T-cell (primary cell): Measurements from ENCODE around the gene PPP2R1B. TPM values are rescaled to one million over a fixed set of nuclear protein-coding genes. Genes with fewer than 3 reads are reported as not detected.

Experiments used
- ATAC-seq, 4 experiments: fragments of 200-7000 bp in 3 of 4; fragments of 150-1000 bp in 1 of 4; cut with Tn5 transposase; replicated peaks in 1 of 4; 1 replicate in 3 of 4; 2 replicates in 1 of 4; pipeline ENCODE4 v1.10.0; 2021; ENCODE audit warnings: moderate library complexity in 3 of 4, mild to moderate bottlenecking in 2 of 4, moderate number of reproducible peaks in 1 of 4
- CTCF ChIA-PET, 2 donors: fragments of 300-600 bp; sonication (Branson Sonifier 250); formaldehyde crosslinking; loops; one replicate each; lab custom pipeline; 2022; ENCODE audit warnings: antibody characterized with exemption in 2 of 2; lab: Charles Lee
- POLR2A ChIA-PET, 2 donors: fragments of 300-600 bp; sonication (Branson Sonifier 250); formaldehyde crosslinking; loops; one replicate each; lab custom pipeline; 2022; ENCODE audit warnings: antibody characterized with exemption in 2 of 2; lab: Charles Lee
- DNase-seq, 35 experiments: peaks; one replicate each; pipeline versions ENCODE4 v3.0.0 to v3.0.0-alpha.2; 2013 to 2023
- H3K27ac ChIP-seq: one replicate; pipeline ENCODE4 v1.5.1; 2013; ENCODE audit warnings: low read length
- H3K27me3 ChIP-seq, 2 experiments: replicated peaks in 1 of 2; 1 replicate in 1 of 2; 2 replicates in 1 of 2; pipeline versions ENCODE4 v1.6.1 to v1.7.0; 2013; ENCODE audit warnings: low read length in 1 of 2, mixed read lengths in 1 of 2; ENCODE audit not compliant: control insufficient read depth in 2 of 2, insufficient read depth in 2 of 2; ENCODE audit errors: extremely low read depth in 1 of 2
- H3K36me3 ChIP-seq, 2 donors: 1 replicate in 1 of 2; 2 replicates in 1 of 2; pipeline versions ENCODE4 v1.6.1 to v1.7.0; 2013; ENCODE audit warnings: low read length in 1 of 2; ENCODE audit not compliant: control insufficient read depth in 2 of 2, insufficient read depth in 1 of 2; ENCODE audit errors: extremely low read depth in 1 of 2
- H3K4me1 ChIP-seq, 2 experiments: 1 replicate in 1 of 2; 2 replicates in 1 of 2; pipeline versions ENCODE4 v1.6.1 to v1.7.0; 2013; ENCODE audit warnings: low read length in 2 of 2, mixed read lengths in 1 of 2; ENCODE audit not compliant: insufficient read depth in 2 of 2, control insufficient read depth in 1 of 2; ENCODE audit errors: extremely low read depth in 1 of 2
- H3K4me3 ChIP-seq, 2 donors: 1 replicate in 1 of 2; 2 replicates in 1 of 2; pipeline versions ENCODE4 v1.5.1 to v1.7.0; 2013; ENCODE audit warnings: mild to moderate bottlenecking in 2 of 2, low read length in 1 of 2, moderate library complexity in 1 of 2; ENCODE audit not compliant: control insufficient read depth in 1 of 2; ENCODE audit errors: extremely low read depth in 1 of 2
- H3K9me3 ChIP-seq: 2 replicates; pipeline ENCODE4 v1.7.0; 2013
- H3K27ac Mint-ChIP-seq, 2 donors: one replicate each; pipeline ENCODE4 v1.8.0; 2020 to 2021; ENCODE audit warnings: mild to moderate bottlenecking in 2 of 2, mixed read lengths in 2 of 2
- H3K27me3 Mint-ChIP-seq, 2 donors: one replicate each; pipeline ENCODE4 v1.8.0; 2021 to 2022; ENCODE audit warnings: mixed read lengths in 2 of 2
- H3K36me3 Mint-ChIP-seq: one replicate; pipeline ENCODE4 v1.8.0; 2021; ENCODE audit warnings: mixed read lengths
- H3K4me1 Mint-ChIP-seq, 3 donors: one replicate each; pipeline ENCODE4 v1.8.0; 2020 to 2022; ENCODE audit warnings: mixed read lengths in 3 of 3, mild to moderate bottlenecking in 1 of 3
- H3K4me3 Mint-ChIP-seq, 3 donors: one replicate each; pipeline ENCODE4 v1.8.0; 2020 to 2022; ENCODE audit warnings: mild to moderate bottlenecking in 3 of 3, mixed read lengths in 3 of 3, moderate library complexity in 3 of 3
- H3K9me3 Mint-ChIP-seq, 3 donors: one replicate each; pipeline ENCODE4 v1.8.0; 2020 to 2022; ENCODE audit warnings: mixed read lengths in 3 of 3
- WGBS: methylation state at CpG from one replicate; pipeline ENCODE4 v1.1.5; 2013; ENCODE audit warnings: missing lambda C conversion rate; ENCODE audit not compliant: insufficient coverage; 5-methylcytosine and 5-hydroxymethylcytosine counted together
- total RNA-seq, 35 experiments: library from RNA in 6 of 35; stranded (reverse) in 6 of 35; fragments of 120-200 nt in 1 of 35; gene quantifications; one replicate each; pipeline versions ENCODE4 v1.2.1 to v1.2.4 and lab custom pipeline; 2013 to 2026

The PPP2R1B gene
- total RNA-seq, 5 donors from 2014 or later (not counting 1 experiment from before 2014, with no cell fraction given): 34.2 to 44.1 (median 37.4) TPM

DNA sequence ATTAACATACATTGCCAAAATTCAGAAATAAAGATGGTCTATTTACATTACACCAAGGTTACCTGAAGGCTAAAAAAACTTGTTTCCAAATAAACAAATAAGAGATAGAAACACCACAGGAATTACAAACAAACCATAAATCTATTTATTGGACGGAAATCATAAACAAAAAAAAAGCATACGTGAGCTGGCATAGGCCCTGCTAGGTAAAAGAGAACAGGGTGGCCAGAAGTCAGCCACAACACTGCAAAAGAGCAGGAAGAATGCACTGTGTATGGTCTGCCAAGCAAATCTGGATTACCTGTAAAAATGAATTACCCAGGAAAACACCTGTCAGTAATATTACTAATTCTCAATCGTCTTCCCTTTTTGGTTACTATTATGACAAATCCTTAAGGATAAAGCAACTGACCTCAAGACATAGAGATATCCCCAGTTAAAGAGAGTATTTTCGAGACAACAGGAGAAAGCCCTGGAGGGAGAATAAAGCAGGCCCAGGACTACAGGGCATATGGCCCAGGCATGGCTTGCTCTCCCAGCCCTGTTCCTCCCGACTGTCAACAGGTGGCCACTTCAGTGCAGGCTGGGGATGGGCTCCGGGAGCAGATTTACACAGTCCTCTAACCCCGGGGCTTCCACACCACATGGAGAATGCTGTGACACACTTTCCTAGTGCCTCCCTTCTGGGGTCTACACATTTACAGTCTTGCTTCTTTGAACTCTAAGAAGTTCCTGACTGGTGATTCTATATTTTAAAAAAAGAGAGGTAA, 18.0 kb downstream of the PPP2R1B start:
- no peak overlapping the region for H3K27ac Mint-ChIP-seq
- H3K27me3 Mint-ChIP-seq: no peaks in the 10 kb centered on the region
- Histone ChIP-seq H3K36me3 (peaks cover 17 to 83% of the 10 kb centered on the region in 2 donors), H3K27me3 (no peaks in the 10 kb centered on the region), H3K9me3 (no peaks in the 10 kb centered on the region), H3K4me1 (no peaks in the 10 kb centered on the region), H3K4me3 (no peak overlapping the region), H3K27ac (no peak overlapping the region)
- DNase-seq: no peak
- ChIA-PET CTCF (no interaction called here), POLR2A (no interaction called here)
- H3K9me3 Mint-ChIP-seq: no peaks in the 10 kb centered on the region
- ATAC-seq: no peak
- peaks cover 67% of the 10 kb centered on the region for H3K36me3 Mint-ChIP-seq
- no peaks in the 10 kb centered on the region for H3K4me1 Mint-ChIP-seq
- 88% methylated on average over 5 of the region's 7 CpGs for WGBS
- H3K4me3 Mint-ChIP-seq: no peak overlapping the region

DNA sequence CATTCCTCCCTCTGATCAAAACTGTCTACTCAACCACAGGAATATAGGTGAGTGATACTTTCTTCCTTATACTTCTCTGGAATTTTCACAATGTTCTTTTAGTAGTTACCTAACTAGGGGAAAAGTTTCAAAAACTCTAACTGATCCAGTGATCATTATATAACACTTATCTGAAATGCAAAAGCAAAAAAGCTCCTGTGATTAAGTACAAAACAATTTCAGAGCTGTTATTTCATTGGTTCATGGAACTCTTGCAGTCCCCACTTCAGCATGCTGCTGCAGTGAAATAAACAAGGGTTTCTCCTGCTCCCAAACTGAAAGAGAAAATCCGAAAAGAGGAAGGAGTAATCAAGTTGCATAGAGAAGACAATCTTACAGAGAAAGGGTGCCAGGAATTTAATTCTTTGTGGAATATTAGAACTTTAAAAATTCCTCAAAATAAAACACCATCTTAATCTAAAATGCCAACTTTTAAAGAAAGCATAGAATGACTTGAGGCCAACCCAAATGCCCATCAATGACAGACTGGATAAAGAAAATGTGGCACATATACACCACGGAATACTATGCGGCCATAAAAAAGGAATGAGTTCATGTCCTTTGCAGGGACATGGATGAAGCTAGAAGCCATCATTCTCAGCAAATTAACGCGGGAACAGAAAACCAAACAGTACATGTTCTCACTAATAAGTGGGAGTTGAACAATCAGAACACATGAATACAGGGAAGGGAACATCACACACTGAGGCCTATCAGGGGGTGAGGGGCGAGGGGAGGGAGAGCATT, 20.3 kb downstream of the PPP2R1B start:
- no peaks in the 10 kb centered on the region for H3K4me1 Mint-ChIP-seq
- Histone ChIP-seq H3K27me3 (no peaks in the 10 kb centered on the region), H3K4me3 (no peak overlapping the region), H3K27ac (no peak overlapping the region), H3K36me3 (peaks cover 14 to 80% of the 10 kb centered on the region in 2 donors), H3K9me3 (no peaks in the 10 kb centered on the region), H3K4me1 (no peaks in the 10 kb centered on the region)
- H3K27ac Mint-ChIP-seq: no peak overlapping the region
- ChIA-PET CTCF (no interaction called here), POLR2A (no interaction called here)
- ATAC-seq: no peak
- no peak for DNase-seq
- WGBS: no CpG with 5 or more reads among the region's 6 CpGs
- H3K9me3 Mint-ChIP-seq: no peaks in the 10 kb centered on the region
- no peak overlapping the region for H3K4me3 Mint-ChIP-seq
- H3K27me3 Mint-ChIP-seq: no peaks in the 10 kb centered on the region
- peaks cover 75% of the 10 kb centered on the region for H3K36me3 Mint-ChIP-seq

DNA sequence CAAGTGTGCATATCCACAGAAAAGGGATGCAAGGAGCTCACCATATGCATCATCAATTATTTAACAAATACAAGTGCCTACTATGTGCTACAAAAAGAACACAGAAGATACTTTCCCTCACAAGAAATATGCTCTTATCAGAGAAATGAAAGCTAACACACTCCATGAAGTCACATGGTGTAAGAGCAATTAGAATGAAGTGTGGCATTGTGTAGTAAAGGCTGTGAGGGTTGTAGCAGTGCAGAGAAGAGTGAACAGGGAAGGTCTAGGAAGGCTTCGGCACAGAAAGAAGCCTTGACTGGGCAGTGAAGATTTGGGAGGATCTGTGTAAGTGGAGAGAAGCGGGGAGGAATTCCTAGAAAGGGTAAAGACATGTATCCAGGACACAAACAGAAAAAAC, 22.5 kb downstream of the PPP2R1B start:
- Histone ChIP-seq H3K4me3 (no peak overlapping the region), H3K9me3 (no peaks in the 10 kb centered on the region), H3K4me1 (no peaks in the 10 kb centered on the region), H3K36me3 (peaks cover 14 to 75% of the 10 kb centered on the region in 2 donors), H3K27ac (no peak overlapping the region), H3K27me3 (no peaks in the 10 kb centered on the region)
- ATAC-seq (no peak), DNase-seq (no peak)
- Mint-ChIP-seq H3K4me3 (no peak overlapping the region), H3K4me1 (no peaks in the 10 kb centered on the region), H3K27me3 (no peaks in the 10 kb centered on the region), H3K36me3 (peaks cover 72% of the 10 kb centered on the region), H3K9me3 (no peaks in the 10 kb centered on the region), H3K27ac (no peak overlapping the region)
- 92% methylated on average over 2 of the region's 2 CpGs for WGBS
- CTCF ChIA-PET: interaction anchor here in 1 of 2 donors (0.5 kb wide), 1 partner anchor 1448 kb away, joined by 4 read pairs; no protein-coding TSS in a partner anchor
- POLR2A ChIA-PET: no interaction called here

DNA sequence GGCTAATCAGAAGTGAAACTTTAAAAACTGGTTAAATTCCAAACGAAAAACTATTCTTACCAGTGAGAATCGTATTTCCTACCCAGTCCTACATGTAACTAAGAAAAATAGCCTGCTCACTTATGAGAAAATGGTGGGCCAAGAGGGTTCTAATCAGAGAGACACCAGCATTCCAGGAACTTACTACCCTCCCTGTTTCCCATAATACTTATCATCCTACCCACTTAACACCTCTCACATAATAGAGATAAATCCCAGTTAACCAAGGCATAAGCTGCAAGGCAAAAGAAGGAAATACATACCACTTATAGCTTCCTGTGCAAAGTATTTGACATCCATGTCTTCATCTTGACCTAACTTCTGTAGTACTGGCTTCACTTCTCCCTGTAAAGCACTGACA, 24.4 kb downstream of the PPP2R1B start:
- WGBS: no CpG with 5 or more reads among the region's 2 CpGs
- ATAC-seq (no peak), DNase-seq (no peak)
- no peaks in the 10 kb centered on the region for H3K4me1 ChIP-seq
- no peaks in the 10 kb centered on the region for H3K27me3 Mint-ChIP-seq
- H3K27ac Mint-ChIP-seq: peak overlapping the region in 1 of 2 donors; percentile 50
- no peak overlapping the region for H3K27ac ChIP-seq
- no peaks in the 10 kb centered on the region for H3K9me3 ChIP-seq
- peaks cover 1 to 10% (median 3%) of the 10 kb centered on the region in 3 donors for H3K4me1 Mint-ChIP-seq
- peaks cover 55% of the 10 kb centered on the region for H3K36me3 Mint-ChIP-seq
- H3K9me3 Mint-ChIP-seq: no peaks in the 10 kb centered on the region
- H3K36me3 ChIP-seq: peaks cover 8 to 61% of the 10 kb centered on the region in 2 donors
- ChIA-PET CTCF (no interaction called here), POLR2A (interaction anchor here in 1 of 2 donors (0.6 kb wide), 1 partner anchor 36 kb away, joined by 4 read pairs; no protein-coding TSS in a partner anchor)
- no peak overlapping the region for H3K4me3 Mint-ChIP-seq
- no peaks in the 10 kb centered on the region for H3K27me3 ChIP-seq
- no peak overlapping the region for H3K4me3 ChIP-seq

DNA sequence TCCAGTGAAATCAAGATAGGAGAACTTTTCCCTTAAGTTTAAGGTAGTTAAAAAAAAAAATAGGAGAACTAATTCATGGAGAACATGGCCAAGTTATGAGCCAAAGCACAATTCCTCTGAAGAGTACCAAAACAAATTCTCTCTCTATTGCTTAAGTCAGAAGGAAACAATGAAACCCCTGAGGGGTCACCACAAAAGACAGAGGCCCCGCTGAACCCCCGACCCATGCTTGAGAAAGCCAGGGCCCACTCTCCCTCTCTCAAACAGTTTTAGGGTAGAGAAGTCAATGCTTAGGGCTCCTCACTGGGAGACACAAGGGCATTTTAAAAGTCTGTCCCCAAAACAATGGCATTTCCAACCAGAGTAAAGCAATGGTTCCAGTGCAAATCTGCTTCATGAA, 26.9 kb downstream of the PPP2R1B start:
- ChIA-PET CTCF (interaction anchor here in 1 of 2 donors (0.6 kb wide), 1 partner anchor 31 kb away, joined by 3 read pairs; no protein-coding TSS in a partner anchor), POLR2A (interaction anchor here (0.6 kb wide), 2 partner anchors 21 to 798 kb away, joined by 3 to 6 read pairs; no protein-coding TSS in a partner anchor)
- DNase-seq: no peak
- no peaks in the 10 kb centered on the region for H3K27me3 Mint-ChIP-seq
- no CpG with 5 or more reads among the region's 2 CpGs for WGBS
- no peak for ATAC-seq
- Histone ChIP-seq H3K9me3 (no peaks in the 10 kb centered on the region), H3K4me1 (no peaks in the 10 kb centered on the region), H3K27me3 (no peaks in the 10 kb centered on the region), H3K36me3 (peaks cover 4 to 39% of the 10 kb centered on the region in 2 donors), H3K27ac (no peak overlapping the region), H3K4me3 (no peak overlapping the region)
- H3K27ac Mint-ChIP-seq: no peak overlapping the region
- H3K4me3 Mint-ChIP-seq: no peak overlapping the region
- H3K9me3 Mint-ChIP-seq: no peaks in the 10 kb centered on the region
- H3K4me1 Mint-ChIP-seq: peaks cover 11 to 15% (median 15%) of the 10 kb centered on the region in 3 donors
- H3K36me3 Mint-ChIP-seq: peaks cover 35% of the 10 kb centered on the region

DNA sequence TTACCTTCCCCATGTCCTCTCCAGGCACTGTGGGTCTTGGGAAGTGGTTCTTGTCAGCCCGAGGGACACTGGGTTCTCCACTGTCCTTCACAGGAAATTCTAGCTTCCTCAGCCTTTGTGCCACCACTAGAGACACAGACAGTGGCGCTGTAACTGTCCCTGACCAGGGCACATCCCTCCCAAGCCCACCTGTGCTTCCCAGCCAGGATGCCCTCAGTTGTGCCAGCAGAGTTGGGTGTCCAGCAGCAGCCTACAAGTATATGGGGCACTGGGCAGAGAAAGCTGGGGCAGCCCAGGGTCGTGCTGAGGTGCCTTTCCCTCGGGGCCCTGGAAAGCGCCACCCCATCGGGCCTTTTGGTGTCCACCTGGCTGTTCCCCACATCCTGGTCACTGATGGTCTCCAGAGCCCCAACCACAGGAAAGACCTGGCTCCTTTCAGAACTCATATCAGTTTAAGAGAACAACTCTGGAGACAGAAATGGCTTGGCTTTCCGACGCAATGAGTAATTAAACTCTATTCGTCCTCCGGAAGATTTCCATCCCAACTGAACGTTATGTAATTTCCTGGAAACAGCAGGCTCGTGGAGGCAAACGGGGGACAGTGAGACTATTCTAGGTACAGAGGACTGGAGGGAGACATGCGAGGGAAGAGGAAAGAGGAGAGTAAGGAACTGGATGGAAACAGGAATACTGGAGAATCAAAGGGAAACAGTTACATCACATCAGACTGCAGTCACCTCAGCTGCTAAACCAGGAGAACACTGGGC, 28.6 kb downstream of the PPP2R1B start:
- 96% methylated on average over 10 of the region's 14 CpGs for WGBS
- no peaks in the 10 kb centered on the region for H3K4me1 ChIP-seq
- H3K36me3 Mint-ChIP-seq: peaks cover 26% of the 10 kb centered on the region
- DNase-seq (no peak), ATAC-seq (no peak)
- peaks cover 0 to 26% of the 10 kb centered on the region in 2 donors for H3K36me3 ChIP-seq
- no peak overlapping the region for H3K27ac ChIP-seq
- ChIA-PET POLR2A (no interaction called here), CTCF (no interaction called here)
- H3K27ac Mint-ChIP-seq: no peak overlapping the region
- H3K4me3 ChIP-seq: no peak overlapping the region
- H3K4me3 Mint-ChIP-seq: no peak overlapping the region
- peaks cover 11 to 15% (median 15%) of the 10 kb centered on the region in 3 donors for H3K4me1 Mint-ChIP-seq
- H3K27me3 ChIP-seq: no peaks in the 10 kb centered on the region
- H3K9me3 ChIP-seq: no peaks in the 10 kb centered on the region
- no peaks in the 10 kb centered on the region for H3K9me3 Mint-ChIP-seq
- H3K27me3 Mint-ChIP-seq: no peaks in the 10 kb centered on the region
